Panc1 (cell line): Measurements from ENCODE around the gene SLC44A4. TPM values are rescaled to one million over a fixed set of nuclear protein-coding genes. Genes with fewer than 3 reads are reported as not detected.
"Not testable (repeated sequence)": the region's sequence is repeated elsewhere in the genome, so short reads cannot be mapped to it uniquely, and the experiment has no call there.

Experiments
- ATAC-seq: fragments of 200-7000 bp; cut with Tn5 transposase; 2 replicates; pipeline ENCODE4 v1.9.1; 2020; ENCODE audit warnings: mild to moderate bottlenecking, moderate library complexity
- BruUV-seq: library from RNA; stranded (reverse); fragments of 400-500 nt; replicated peaks from 2 replicates; lab custom pipeline; 2021; lab: Mats Ljungman, UMichigan
- CTCF ChIA-PET: fragments of 300-600 bp; sonication (Branson Sonifier 250); formaldehyde crosslinking; loops from one replicate; lab custom pipeline; 2022; ENCODE audit warnings: antibody characterized with exemption; lab: Charles Lee
- POLR2A ChIA-PET: fragments of 300-600 bp; sonication (Branson Sonifier 250); formaldehyde crosslinking; loops from one replicate; lab custom pipeline; 2022; ENCODE audit warnings: antibody characterized with exemption; lab: Charles Lee
- DNase-seq: peaks from one replicate; pipeline ENCODE4 v3.0.0-alpha.2; 2010; ENCODE audit warnings: low read depth, low spot score
- H3K27ac ChIP-seq: 2 replicates; pipeline ENCODE4 v1.5.1; 2011; ENCODE audit warnings: mild to moderate bottlenecking, low read length, inconsistent platforms
- H3K27me3 ChIP-seq: fragments of 200-500 bp; sonication (Bioruptor generic); 2 replicates; pipeline ENCODE4 v1.6.0; 2014; ENCODE audit warnings: low read length, inconsistent platforms; ENCODE audit not compliant: control insufficient read depth, insufficient read depth
- H3K36me3 ChIP-seq: fragments of 200-500 bp; sonication (Bioruptor generic); 2 replicates; pipeline ENCODE4 v1.5.1; 2014; ENCODE audit warnings: inconsistent platforms, mild to moderate bottlenecking, low read length, moderate library complexity; ENCODE audit not compliant: control insufficient read depth, insufficient read depth
- H3K4me1 ChIP-seq: 2 replicates; pipeline ENCODE4 v1.5.1; 2011; ENCODE audit warnings: inconsistent platforms, mild to moderate bottlenecking, low read length, moderate library complexity; ENCODE audit not compliant: control insufficient read depth, insufficient read depth
- H3K4me3 ChIP-seq, 2 experiments: 2 replicates each; pipeline ENCODE4 v1.5.1; 2011 to 2012; ENCODE audit warnings: low read depth in 2 of 2, low read length in 2 of 2, mild to moderate bottlenecking in 2 of 2, inconsistent platforms in 1 of 2, moderate library complexity in 1 of 2
- H3K9me3 ChIP-seq: fragments of 200-500 bp; sonication (Bioruptor generic); 2 replicates; pipeline ENCODE4 v1.5.1; 2014; ENCODE audit warnings: low read depth, mild to moderate bottlenecking, inconsistent platforms, low read length, moderate library complexity; ENCODE audit not compliant: control insufficient read depth, insufficient read depth
- CTCF ChIP-seq: fragments of 450-650 bp; IDR thresholded peaks from 2 replicates; pipeline ENCODE4 v1.5.1; 2017; ENCODE audit warnings: mild to moderate bottlenecking
- POLR2AphosphoS5 ChIP-seq: IDR thresholded peaks from 2 replicates; pipeline ENCODE4 v1.6.1; 2012; ENCODE audit warnings: mild to moderate bottlenecking, low read depth, low read length, moderate library complexity
- REST ChIP-seq, 2 experiments: IDR thresholded peaks; 2 replicates each; pipeline ENCODE4 v1.6.1; 2011 to 2012; ENCODE audit warnings: low read depth in 2 of 2, control low read depth in 1 of 2, low read length in 1 of 2, mild to moderate bottlenecking in 1 of 2, moderate library complexity in 1 of 2; ENCODE audit not compliant: insufficient read depth in 1 of 2
- SIN3A ChIP-seq: IDR thresholded peaks from 2 replicates; pipeline ENCODE4 v1.6.1; 2012; ENCODE audit warnings: low read depth, mild to moderate bottlenecking, low read length, moderate library complexity, borderline replicate concordance; ENCODE audit not compliant: insufficient read depth
- TCF7L2 ChIP-seq: IDR thresholded peaks from 2 replicates; pipeline ENCODE4 v1.6.1; 2011; ENCODE audit warnings: mild to moderate bottlenecking, low read depth, low read length, inconsistent platforms
- in situ Hi-C: cut with HindIII; loops from 2 replicates; pipeline ENCODE4 v1.10.0; 2016; ENCODE audit warnings: low sequenced_read_pairs, low pct_unique_long_range_greater_than_20kb
- intact Hi-C: fragments of 100-400 bp; cut with micrococcal nuclease; formaldehyde crosslinking; loops from one replicate; pipeline ENCODE4 v1.10.0; 2022; ENCODE audit not compliant: unreplicated experiment
- total RNA-seq: library from RNA; stranded (reverse); gene quantifications from one replicate; pipeline ENCODE4 v1.2.1, GENCODE V29; 2021; ENCODE audit not compliant: unreplicated experiment

The SLC44A4 gene
- total RNA-seq, 1 experiment from 2014 or later: 2.7 TPM

GRCh38 chr6:31869343-31869742 is 9.5 kb downstream of the SLC44A4 start:
- CTCF ChIA-PET: no interaction called here
- Histone ChIP-seq H3K27ac (peak overlapping the region; percentile 36; the same call in 1 of the 2 replicates), H3K4me1 (peaks cover 40% of the 10 kb centered on the region), H3K9me3 (no peaks in the 10 kb centered on the region), H3K4me3 (no peak overlapping the region), H3K36me3 (no peaks in the 10 kb centered on the region), H3K27me3 (no peaks in the 10 kb centered on the region)
- DNase-seq (no peak), ATAC-seq (no peak)
- TF ChIP-seq CTCF (no peak), SIN3A (no peak), REST (IDR thresholded peaks at IDR 0.05; ENCODE audit: insufficient read depth in 1 of 2, low read depth in 2 of 2, low read length in 1 of 2) (no peak), TCF7L2 (no peak), POLR2AphosphoS5 (no peak)
- BruUV-seq: no TSS peak
- POLR2A ChIA-PET: interaction anchor here (0.7 kb wide), 1 partner anchor 12 kb away, joined by 10 read pairs; no protein-coding TSS in a partner anchor
- intact Hi-C loops (no loop called here), in situ Hi-C loops (no loop called here)

GRCh38 chr6:31868658-31868971 is 10.2 kb downstream of the SLC44A4 start:
- POLR2A ChIA-PET, H3K27me3 ChIP-seq, H3K27ac ChIP-seq, BruUV-seq, H3K4me3 ChIP-seq, ATAC-seq, in situ Hi-C loops, H3K36me3 ChIP-seq, intact Hi-C loops, DNase-seq, CTCF ChIA-PET, H3K9me3 ChIP-seq: not testable (repeated sequence)
- H3K4me1 ChIP-seq: peaks cover 38% of the 10 kb centered on the region

DNA sequence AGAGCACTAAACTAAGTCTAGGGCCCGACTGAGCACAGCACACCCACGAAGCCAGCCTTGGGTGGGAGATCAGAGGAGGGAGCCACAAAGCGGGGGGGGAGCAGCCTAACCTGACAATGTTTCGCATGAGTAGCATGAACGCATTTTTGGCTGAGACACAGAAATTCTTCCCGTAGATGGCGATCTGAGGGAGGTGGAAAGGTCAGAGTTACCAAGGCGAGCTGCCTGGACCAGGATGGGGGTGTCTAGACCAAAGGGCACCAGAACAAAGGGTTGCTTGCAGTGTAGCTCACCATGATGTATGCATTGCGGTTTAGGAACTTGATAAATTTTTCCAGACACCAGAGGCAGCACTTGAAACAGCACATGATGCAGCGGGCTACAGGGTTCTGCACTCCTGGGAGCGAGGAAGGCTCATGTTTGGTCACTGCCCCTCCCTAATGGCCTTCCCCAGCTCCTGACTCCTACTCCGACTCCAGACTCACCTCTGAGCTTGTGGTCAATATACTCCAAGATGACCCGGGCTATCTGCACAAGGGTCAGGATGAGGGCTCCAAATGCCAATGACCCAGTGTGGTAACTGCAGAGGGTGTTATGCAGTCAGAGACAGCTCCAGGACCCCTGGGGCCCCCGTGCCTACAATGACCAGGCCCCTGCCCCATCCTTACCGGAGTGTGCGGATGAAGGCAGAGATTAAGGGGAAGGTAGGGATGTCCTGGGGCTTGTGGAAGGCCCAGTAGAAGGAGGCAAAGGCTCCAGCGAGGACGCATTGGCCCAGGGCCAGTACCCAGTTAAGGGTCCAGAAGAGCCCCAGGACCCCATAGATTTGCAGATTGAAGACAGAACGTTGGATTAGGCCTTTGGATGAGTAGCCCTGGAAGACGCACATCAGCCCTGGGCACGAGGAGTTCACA is 13.3 kb downstream of the SLC44A4 start:
- Histone ChIP-seq H3K4me3 (no peak overlapping the region), H3K36me3 (no peaks in the 10 kb centered on the region; the same call in 1 of the 2 replicates), H3K4me1 (peaks cover 34% of the 10 kb centered on the region), H3K9me3 (no peaks in the 10 kb centered on the region), H3K27me3 (no peaks in the 10 kb centered on the region), H3K27ac (peak overlapping the region; percentile 70)
- DNase-seq: no peak
- ChIA-PET CTCF (interaction anchor here (0.6 kb wide), 1 partner anchor 78 kb away, joined by 3 read pairs; no protein-coding TSS in a partner anchor), POLR2A (no interaction called here)
- no TSS peak for BruUV-seq
- intact Hi-C loops (no loop called here), in situ Hi-C loops (no loop called here)
- ATAC-seq: peak; percentile 52
- TF ChIP-seq SIN3A (no peak), CTCF (no peak), TCF7L2 (peak; percentile 91)
